A204.1 (cell line): ENCODE results near the gene IL20RB.
A peak's percentile ranks its signal among the peaks of the same experiment; 100 is the strongest.
"Not testable (repeated sequence)": the region's sequence is repeated elsewhere in the genome, so short reads cannot be mapped to it uniquely, and the experiment has no call there.

Experiments
- FAIRE-seq: peaks from 2 replicates; lab custom pipeline; 2012; peaks lifted over from hg19 to GRCh38; lab: Jason Lieb, UNC

The IL20RB gene

GRCh38 chr3:136946978-136947377 is 10.8 kb upstream of the IL20RB start:
- no peak for FAIRE-seq

DNA sequence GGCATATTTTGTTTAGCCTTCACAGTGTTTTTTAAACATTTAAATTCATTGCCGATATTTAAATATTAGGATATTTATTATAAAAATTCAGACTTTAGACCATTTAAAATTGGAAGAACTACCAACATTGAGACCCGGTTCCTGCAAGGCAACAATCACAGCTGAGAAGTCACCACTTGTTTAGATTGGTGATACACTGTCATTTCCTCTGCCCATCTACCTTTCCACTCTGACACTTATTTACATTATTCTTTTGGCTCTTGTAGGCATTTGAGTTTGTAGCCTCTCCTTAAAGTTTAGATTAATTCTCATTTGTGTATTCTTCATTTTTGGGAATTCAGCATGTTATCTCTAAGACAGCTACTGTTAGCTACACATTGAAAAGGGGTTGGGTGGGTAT is 10.3 kb upstream of the IL20RB start:
- FAIRE-seq: no peak

- FAIRE-seq: no peak
Observed at GRCh38 chr3:136949146-136949545, 8.6 kb upstream of the IL20RB start.

DNA sequence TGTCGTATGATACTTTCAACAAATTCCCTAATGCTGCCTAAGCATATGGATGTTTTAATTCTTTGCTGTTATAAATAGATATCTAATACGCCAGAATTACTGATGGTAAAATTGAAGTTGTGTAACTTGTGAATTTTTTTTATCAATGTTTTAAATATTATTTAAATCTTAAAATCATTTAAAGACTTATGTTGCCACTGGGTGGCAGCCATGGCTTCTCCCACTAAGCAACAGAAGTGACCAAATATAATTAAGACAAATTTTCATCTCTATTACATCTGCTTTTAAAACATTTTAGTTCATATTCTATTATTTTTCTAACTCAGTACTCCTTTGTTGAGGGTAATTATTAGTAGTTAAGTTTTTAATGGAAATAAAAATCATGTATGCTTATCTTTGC is 8.1 kb upstream of the IL20RB start:
- peak; percentile 94 for FAIRE-seq

GRCh38 chr3:136950623-136951022 is 7.2 kb upstream of the IL20RB start:
- no peak for FAIRE-seq

- FAIRE-seq: no peak
Observed at GRCh38 chr3:136952292-136952691, 5.5 kb upstream of the IL20RB start.

GRCh38 chr3:136954251-136954650 is 3.5 kb upstream of the IL20RB start:
- FAIRE-seq: no peak

DNA sequence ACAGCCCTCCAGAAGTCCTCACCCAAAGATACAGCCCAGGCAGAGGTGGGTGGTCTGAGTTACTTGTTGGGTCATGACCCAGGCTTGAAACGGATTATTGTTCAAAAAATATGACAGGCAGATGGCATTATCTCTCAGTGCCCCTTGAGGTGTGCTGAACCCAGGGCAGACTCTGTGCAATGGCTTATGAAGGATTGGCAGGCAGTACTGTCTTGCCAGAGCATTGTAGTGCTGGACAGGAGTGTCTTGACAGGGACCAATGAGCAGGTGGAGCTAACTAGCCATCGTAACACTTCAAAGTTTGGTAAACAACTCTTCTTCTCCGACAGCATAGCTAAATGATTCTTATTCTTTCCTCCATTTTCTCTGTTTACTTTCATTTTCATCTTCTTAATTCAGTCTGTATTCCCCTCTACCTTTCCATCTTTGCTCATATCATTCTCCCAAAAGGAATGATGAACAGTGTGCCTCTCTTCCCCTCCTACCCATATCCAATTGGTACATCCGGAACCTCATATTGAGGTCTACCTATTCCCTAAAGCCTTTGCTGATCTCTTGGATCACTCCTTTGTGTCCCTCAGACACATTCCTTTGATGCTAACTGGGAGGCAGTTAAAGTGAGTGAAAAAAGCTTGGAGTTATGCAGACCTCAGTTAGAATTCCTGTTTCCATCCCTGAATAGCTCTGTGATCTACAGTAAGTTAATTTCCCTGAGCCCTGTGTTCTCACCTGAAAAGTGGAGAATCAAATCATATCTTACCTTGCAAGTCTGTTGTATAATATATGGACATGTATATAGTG is 2.6 kb upstream of the IL20RB start:
- FAIRE-seq: no peak

GRCh38 chr3:136955813-136956212 is 2.0 kb upstream of the IL20RB start:
- FAIRE-seq: no peak

GRCh38 chr3:136956971-136957370 is 812 bp upstream of the IL20RB start:
- no peak for FAIRE-seq

DNA sequence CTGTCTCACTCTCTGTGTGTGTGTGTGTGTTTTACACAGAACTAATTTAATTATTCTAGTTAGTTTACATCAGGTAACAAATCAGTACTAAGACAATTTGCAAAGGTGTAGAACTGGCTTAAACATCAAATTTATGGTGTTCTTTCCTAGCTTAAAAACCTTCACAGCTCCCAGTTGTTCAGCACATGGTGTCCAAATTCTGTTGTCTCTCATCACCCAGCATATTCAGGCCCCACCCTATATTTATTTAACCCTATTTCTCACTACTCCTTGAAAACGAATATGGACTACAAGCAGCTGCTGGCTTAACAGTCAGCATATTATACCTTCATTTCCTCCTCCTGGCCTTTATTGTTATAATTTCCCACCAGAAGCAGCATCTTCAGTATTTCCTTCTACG is 1.2 kb downstream of the IL20RB start:
- no peak for FAIRE-seq

- FAIRE-seq: no peak
Observed at GRCh38 chr3:136959599-136959998, 1.8 kb downstream of the IL20RB start.

DNA sequence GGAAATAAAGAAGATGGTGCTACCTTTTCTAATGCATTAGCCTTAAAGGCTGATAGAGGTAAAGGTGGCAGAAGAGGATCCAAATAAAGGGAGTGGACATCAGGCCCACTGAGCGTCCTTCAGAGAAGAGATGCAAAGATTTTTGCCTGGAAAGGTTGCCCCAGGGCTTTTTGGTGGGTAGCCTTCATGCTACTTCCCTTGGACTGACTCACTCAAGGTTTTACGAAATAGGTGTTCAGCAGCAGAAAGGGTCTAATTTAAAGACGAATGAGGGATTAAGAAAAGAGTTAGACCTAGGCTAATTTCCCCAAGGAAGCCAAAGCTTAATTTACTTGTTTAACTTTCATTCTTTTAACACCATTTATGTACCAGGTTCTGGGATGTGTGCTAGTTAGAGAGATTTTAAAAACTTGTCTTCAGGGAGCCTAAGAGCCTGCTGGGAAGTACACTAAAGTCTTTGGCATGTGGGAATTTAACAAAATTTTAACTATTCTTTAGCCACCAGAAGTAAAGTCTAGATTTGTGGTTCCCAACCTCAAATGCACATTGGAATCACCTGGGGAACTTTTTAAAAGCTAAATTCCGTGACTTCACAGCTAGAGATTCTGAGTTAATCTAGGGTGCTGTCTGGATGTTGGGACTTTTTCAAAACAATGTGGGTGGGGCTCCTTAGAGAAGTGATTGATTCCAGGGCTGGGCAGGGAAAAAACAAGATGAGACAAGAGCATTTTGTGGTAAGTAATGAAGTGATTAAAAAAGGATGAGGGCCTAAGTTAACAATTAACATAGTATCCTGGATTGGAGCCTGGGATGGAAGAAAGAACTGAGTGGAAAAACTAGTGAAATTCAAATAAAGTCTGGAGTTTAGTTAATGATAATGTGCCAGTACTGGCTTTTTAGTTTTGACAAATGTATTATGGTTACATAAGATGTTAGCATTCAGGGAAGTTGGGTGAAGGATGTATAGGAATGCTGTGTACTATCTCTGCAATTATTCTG is 3.4 kb downstream of the IL20RB start:
- no peak for FAIRE-seq

DNA sequence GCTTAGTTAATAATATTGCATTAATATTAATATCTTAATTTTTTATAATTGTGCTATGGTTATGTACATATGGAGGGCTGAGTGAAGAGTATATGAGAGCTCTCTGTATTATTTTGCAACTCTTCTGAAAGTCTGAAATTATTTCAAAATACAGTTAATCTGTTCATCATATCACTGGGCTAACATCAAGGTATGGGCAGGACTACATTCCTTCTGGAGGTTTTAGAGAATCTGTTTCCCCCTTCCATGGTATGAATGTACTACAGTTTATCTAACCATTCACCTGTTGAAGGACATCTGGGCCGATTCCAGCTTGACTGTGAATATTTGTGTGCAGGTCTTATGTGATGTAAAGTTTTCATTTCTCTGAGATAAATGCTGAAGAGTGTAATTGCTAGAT is 5.1 kb downstream of the IL20RB start:
- peak; percentile 16 for FAIRE-seq

- not testable (repeated sequence) for FAIRE-seq
Observed at GRCh38 chr3:136969539-136969938, 11.8 kb downstream of the IL20RB start.

DNA sequence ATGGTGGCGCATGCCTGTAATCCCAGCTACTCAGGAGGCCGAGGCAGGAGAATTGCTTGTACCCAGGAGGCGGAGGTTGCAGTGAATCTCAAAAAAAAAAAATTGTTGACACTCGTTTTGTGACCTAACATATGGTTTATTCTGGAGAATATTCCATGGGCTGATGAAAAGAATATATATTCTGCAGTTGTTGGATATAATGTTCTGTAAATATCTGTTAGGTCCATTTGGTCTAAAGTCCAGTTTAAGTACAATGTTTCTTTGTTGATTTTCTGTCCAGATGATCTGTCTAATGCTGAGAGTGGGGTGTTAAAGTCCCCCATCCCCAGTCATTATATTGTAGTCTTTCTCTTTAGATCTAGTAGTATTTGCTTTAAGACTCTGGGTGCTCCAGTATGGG is 15.6 kb downstream of the IL20RB start:
- FAIRE-seq: no peak

DNA sequence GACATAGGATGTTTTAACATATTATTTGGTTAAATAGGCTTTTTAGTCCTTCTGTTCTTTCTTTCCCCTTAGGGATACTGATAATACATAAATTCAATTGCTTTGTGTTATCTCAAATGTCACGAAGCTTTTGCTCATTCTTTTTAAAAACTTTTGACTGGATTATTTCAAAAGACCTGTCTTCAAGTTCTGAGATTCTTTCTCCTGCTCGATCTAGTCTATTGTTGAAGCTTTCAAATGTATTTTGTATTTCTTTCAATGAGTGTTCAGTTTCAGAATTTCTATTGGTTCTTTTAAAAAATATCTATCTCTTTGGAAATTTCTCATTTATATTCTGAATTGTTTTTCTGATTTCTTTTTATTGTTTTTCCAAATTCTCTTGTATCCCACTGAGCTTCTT is 16.9 kb downstream of the IL20RB start:
- peak; percentile 53 for FAIRE-seq

GRCh38 chr3:136979204-136979603 is 21.4 kb downstream of the IL20RB start:
- no peak for FAIRE-seq

- FAIRE-seq: no peak
Observed at GRCh38 chr3:136979684-136980083, 21.9 kb downstream of the IL20RB start.

DNA sequence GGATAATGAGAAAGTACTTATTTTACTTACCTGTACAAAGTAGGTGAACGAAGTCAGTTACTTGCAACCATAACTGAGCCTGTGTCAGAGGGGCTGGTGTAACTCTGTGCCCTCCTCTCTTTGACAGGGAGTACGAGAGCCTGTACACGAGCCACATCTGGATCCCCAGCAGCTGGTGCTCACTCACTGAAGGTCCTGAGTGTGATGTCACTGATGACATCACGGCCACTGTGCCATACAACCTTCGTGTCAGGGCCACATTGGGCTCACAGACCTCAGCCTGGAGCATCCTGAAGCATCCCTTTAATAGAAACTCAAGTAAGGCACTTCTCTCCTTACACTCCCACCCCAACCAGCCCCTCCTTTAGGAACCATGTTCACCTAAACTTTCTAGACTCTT is 24.2 kb downstream of the IL20RB start:
- no peak for FAIRE-seq

DNA sequence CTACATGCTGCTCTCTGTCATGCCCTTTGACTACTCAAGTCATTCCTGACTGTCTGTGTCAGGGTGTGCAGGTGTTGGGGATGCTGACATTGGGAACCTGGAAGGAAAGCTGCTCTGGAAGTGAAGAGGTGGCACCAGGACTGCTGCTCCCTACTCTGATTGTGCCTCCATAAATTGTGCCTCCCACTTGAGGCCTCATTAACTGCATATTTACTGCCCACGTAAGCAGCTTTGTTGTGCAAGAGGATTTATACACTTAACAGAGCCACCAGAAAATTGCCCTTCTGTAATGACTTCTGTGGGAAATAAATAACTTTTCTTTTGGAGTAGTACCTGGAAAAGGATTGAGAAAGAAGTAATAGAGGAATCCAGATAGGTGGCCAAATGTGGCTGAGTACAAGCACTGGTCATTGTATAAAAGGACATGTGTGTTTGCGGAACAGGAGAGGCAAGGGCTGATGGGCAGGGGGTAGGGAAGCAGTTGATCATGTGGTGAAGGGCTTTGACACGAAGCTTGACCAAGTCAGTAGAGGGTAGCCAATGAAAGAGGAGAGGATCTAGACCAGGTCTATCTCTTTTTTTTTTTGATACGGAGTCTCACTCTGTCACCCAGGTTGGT is 24.8 kb downstream of the IL20RB start:
- no peak for FAIRE-seq

- FAIRE-seq: no peak
Observed at GRCh38 chr3:136984837-136985236, 27.1 kb downstream of the IL20RB start.
